Endothelial cell (in vitro differentiated cells): ENCODE measurements around the gene DEFB132. TPM values are rescaled to one million over a fixed set of nuclear protein-coding genes. Genes with fewer than 3 reads are reported as not detected.
"Not testable (repeated sequence)": the region's sequence is repeated elsewhere in the genome, so short reads cannot be mapped to it uniquely, and the experiment has no call there.

ENCODE experiments used
- DNase-seq: peaks from one replicate; pipeline ENCODE4 v3.0.0; 2021; ENCODE audit warnings: low spot score
- H3K27ac Mint-ChIP-seq: one replicate; pipeline ENCODE4 v1.8.0; 2021; ENCODE audit warnings: mixed read lengths, inconsistent platforms; ENCODE audit not compliant: unreplicated experiment
- H3K27me3 Mint-ChIP-seq: one replicate; pipeline ENCODE4 v1.8.0; 2021; ENCODE audit warnings: mild to moderate bottlenecking, moderate library complexity, mixed read lengths, inconsistent platforms; ENCODE audit not compliant: unreplicated experiment
- H3K36me3 Mint-ChIP-seq: one replicate; pipeline ENCODE4 v1.8.0; 2021; ENCODE audit warnings: mild to moderate bottlenecking, low read depth, mixed read lengths, inconsistent platforms; ENCODE audit not compliant: unreplicated experiment
- H3K4me1 Mint-ChIP-seq: one replicate; pipeline ENCODE4 v1.8.0; 2021; ENCODE audit warnings: mild to moderate bottlenecking, mixed read lengths, inconsistent platforms; ENCODE audit not compliant: unreplicated experiment
- H3K4me3 Mint-ChIP-seq: one replicate; pipeline ENCODE4 v1.8.0; 2021; ENCODE audit warnings: mild to moderate bottlenecking, mixed read lengths, inconsistent platforms; ENCODE audit not compliant: unreplicated experiment
- H3K9me3 Mint-ChIP-seq: one replicate; pipeline ENCODE4 v1.8.0; 2021; ENCODE audit warnings: mixed read lengths, inconsistent platforms; ENCODE audit not compliant: unreplicated experiment
- CTCF ChIP-seq: fragments of 200-600 bp; sonication (generic); IDR thresholded peaks from one replicate; pipeline ENCODE4 v1.5.0; 2021; ENCODE audit warnings: antibody characterized with exemption; ENCODE audit not compliant: unreplicated experiment
- total RNA-seq: library from RNA; stranded (reverse); fragmentation: NEBNext Ultra II Directional; extraction: Animal tissue kit (Norgen Biotek cat#: 25700); gene quantifications from one replicate; pipeline ENCODE4 v1.2.1, GENCODE V29; 2021; ENCODE audit not compliant: unreplicated experiment

The DEFB132 gene
- total RNA-seq, 1 donor from 2014 or later: not detected

- no peaks in the 10 kb centered on the region for H3K9me3 Mint-ChIP-seq
- H3K27me3 Mint-ChIP-seq: peaks cover 2% of the 10 kb centered on the region
- no peak for DNase-seq
- H3K36me3 Mint-ChIP-seq: no peaks in the 10 kb centered on the region
- no peak for TF ChIP-seq CTCF
- no peak overlapping the region for H3K27ac Mint-ChIP-seq
- H3K4me1 Mint-ChIP-seq: no peaks in the 10 kb centered on the region
- H3K4me3 Mint-ChIP-seq: no peak overlapping the region
Observed at GRCh38 chr20:217266-217665, 40.3 kb upstream of the DEFB132 start.

GRCh38 chr20:219290-220115, 38.0 kb upstream of the DEFB132 start:
- Mint-ChIP-seq H3K36me3 (no peaks in the 10 kb centered on the region), H3K27ac (no peak overlapping the region), H3K4me3 (no peak overlapping the region), H3K9me3 (no peaks in the 10 kb centered on the region), H3K27me3 (peaks cover 2% of the 10 kb centered on the region), H3K4me1 (no peaks in the 10 kb centered on the region)
- peak; percentile 17 for DNase-seq
- no peak for TF ChIP-seq CTCF

- Mint-ChIP-seq H3K4me1 (no peaks in the 10 kb centered on the region), H3K4me3 (no peak overlapping the region), H3K36me3 (no peaks in the 10 kb centered on the region), H3K27me3 (peaks cover 2% of the 10 kb centered on the region), H3K27ac (no peak overlapping the region), H3K9me3 (no peaks in the 10 kb centered on the region)
- TF ChIP-seq CTCF: no peak
- DNase-seq: no peak
Observed at GRCh38 chr20:221258-221830, 36.2 kb upstream of the DEFB132 start.

GRCh38 chr20:225879-226278, 31.6 kb upstream of the DEFB132 start:
- not testable (repeated sequence) for H3K9me3 Mint-ChIP-seq, H3K4me3 Mint-ChIP-seq, H3K4me1 Mint-ChIP-seq, DNase-seq, H3K36me3 Mint-ChIP-seq, H3K27me3 Mint-ChIP-seq, H3K27ac Mint-ChIP-seq

- Mint-ChIP-seq H3K4me3 (no peak within 1 kb of the TSS), H3K27me3 (no peaks in the 10 kb centered on the region), H3K9me3 (no peaks in the 10 kb centered on the region), H3K27ac (no peak within 1 kb of the TSS), H3K4me1 (peaks cover 6% of the 10 kb centered on the region), H3K36me3 (no peaks in the 10 kb centered on the region)
- TF ChIP-seq CTCF: no peak
- DNase-seq: no peak
Observed at GRCh38 chr20:226958-227357, 30.6 kb upstream of the DEFB132 start, which contains the start of gene DEFB129. DEFB129 (plus strand) TSS chr20:227258; CDS start chr20:227289, 31 bp downstream.
